T follicular helper cell (primary cell): ENCODE data around the gene CRB1.
"Not testable (repeated sequence)": the region's sequence is repeated elsewhere in the genome, so short reads cannot be mapped to it uniquely, and the experiment has no call there.

Source experiments
- DNase-seq: peaks from one replicate; pipeline ENCODE4 v3.0.0-alpha.2; 2020; ENCODE audit warnings: low read depth

The CRB1 gene

DNA sequence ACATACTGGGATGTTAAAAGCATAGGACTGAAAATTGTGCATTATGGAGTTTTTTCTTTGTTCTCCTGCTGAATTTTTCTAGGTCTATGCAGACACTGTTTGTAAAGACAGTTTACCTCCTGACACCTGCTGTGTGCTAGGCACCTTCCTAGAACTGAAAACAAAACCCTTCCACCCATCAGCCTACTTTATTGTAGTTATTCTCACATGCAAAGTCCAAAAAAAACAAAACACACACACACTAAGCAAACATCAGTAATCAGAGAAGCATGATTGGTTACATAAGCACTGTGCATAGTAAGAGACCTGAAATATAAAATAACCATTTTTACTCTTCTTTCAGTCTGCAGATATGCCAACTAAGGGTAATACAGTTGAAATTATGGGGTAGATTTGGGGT lies 195.1 kb downstream of the CRB1 start:
- DNase-seq: no peak

DNA sequence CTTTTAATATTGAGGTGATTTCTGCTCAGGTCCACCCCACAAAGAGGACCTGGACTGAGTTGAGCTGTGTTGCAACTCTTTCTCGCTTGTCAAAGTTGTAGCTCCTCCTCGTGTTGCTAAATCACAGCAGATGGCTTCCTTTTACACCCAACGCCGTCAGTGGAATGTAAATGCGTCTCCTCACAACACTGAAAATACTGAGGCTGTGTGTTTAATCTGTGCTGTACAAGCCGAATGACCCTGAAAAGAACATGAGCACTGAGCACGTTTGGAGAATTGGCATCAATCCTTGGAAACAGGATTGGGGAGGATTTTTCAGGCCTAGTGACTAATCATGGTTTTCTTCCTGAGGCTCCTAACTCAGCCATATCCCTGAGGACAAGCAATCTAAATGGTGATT lies 196.0 kb downstream of the CRB1 start:
- DNase-seq: no peak

DNA sequence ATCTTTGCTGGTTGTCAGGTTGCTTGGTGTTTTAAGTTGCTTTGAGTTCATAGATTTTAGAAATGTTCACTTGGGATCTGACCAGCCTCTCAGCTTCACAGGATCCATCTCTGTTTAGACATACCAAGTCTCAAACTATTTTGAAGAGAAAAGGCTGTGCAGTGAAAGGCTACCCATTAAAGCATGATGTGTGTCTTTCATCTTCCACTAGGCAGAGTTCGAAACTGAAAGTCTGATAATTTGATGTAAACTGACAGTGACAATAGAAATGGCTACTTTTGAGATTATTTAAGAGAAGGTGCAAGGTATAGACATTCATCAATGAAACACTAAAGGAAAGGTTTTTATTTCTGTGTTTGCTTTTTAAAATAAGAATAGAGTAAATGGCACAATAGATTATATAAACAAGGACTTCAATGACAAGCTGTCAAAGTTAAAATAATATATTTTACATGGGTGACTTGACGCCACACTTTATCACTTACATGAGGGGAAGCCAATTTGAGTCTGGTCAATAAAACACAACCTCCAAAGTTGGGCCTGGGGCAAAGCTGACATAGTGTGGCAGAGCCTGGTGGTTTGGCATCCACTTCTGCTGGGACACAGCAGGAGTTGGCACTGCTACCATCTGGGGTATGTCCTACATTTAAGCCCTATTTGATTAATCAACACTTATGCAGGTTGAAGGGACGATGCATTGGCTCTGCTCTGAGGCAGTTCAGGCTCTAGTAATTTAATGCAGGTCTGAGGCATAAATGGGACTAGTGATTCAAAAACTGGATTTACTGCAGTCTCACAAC lies 197.7 kb downstream of the CRB1 start:
- no peak for DNase-seq

DNA sequence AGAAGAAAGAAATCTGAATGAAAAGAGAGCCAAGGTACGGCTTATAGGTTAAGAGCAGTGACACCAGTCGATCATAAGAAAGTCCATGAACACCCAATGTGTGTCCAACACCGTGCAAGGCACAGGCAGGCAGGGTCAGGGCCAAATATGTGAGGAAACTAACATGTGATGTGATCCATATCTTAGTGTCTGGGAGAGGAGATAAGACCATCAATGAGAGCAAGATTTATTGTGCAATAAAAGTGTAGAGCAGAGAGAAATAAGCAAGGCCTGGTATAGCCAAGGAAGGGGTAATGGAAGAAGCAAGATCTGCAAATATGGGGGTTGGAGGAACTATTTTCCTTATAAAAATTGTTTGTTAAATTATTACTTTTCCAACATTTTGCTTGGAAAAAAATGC lies 198.8 kb downstream of the CRB1 start:
- DNase-seq: no peak

DNA sequence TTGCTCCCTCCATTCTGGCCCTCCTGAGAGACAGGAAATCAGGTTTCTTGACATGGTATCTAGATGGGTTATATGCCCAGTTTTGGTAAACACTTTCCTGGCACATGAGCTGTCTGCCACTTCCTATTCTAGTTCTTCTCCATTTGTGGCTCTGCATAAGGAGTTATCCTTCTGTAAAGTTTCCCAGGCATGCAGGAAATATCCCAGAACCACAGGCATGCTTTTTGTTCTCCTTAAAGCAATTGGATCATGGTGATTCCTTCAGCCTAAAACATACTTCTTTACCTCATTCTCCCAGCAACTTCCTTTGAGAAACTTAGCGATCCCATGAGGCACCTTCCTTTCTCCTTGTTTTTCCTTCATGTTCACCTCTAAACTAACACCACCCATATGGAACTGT lies 199.8 kb downstream of the CRB1 start:
- no peak for DNase-seq

DNA sequence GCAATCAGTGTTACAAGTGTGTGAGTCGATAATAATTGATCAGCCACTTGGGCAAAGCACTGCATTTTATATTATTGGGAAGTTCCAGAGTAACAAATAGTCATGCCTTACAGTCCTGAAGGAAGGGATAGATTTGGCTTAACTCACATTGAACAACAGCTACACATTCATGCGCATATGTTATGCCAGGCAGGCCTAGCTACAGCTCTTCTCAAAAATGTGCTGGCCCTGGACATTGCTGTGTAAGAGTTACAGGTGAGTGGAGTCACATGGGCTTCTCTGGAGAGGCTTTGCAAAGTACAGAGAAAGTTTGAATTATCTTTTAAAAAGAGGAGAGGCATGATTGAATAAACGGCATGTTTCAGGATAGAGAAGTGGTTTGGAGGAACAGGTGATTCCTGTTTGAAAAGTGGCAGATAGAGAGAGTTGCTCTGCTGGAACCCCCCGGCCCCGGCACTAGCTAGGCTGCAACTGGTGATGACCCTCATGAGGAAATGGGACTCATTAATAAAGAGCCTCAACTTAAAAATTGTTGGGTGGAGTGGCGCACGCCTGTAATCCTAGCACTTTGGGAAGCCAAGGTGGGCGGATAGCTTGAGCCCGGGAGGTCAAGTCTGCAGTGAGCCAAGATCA lies 200.6 kb downstream of the CRB1 start:
- DNase-seq: no peak

DNA sequence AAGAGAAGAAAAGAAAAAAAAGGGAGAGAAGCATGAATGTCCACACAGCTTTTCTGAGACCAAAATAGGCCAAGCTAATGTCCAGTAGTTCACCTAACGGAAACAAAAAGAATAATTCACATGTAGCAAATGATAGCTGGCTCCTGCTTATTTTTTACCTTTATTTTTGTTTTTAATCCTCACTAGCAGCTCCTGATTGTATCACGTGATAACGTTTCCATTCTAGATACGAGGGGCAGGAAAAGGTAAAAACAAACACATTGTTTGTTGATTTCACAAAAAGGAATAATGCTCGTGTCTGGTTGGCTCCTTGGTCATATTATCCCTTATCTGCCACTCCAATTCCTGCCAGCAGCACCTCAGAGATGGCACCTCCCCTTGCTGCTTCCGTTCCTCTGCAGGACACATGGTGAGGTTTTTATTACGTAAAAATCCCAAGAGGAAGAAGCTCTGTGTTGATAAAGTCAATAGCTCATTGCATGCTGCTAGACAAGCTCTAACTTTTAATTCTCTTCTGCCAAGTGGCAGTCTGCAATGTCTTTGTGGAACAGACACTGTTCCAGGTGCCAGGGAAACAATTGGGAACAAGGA lies 201.7 kb downstream of the CRB1 start:
- no peak for DNase-seq

DNA sequence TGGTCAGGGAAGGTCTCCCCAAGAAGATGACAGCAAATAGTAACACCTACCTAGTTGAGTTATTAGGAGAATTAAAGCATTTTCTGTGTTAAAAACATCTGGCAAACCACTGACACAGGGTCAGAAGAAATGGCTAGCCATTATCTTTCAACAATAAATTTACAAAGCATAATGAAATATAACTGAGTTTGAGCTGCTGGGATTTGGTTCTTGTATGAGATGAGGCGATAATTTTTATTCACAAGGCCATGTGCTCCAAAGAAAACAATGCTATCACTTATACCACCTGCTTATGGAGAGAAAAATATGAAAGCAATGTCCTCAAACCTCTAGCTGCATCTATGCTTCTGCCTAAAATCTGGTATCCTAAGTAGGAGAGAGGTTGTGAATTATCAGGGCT lies 202.3 kb downstream of the CRB1 start:
- DNase-seq: no peak

DNA sequence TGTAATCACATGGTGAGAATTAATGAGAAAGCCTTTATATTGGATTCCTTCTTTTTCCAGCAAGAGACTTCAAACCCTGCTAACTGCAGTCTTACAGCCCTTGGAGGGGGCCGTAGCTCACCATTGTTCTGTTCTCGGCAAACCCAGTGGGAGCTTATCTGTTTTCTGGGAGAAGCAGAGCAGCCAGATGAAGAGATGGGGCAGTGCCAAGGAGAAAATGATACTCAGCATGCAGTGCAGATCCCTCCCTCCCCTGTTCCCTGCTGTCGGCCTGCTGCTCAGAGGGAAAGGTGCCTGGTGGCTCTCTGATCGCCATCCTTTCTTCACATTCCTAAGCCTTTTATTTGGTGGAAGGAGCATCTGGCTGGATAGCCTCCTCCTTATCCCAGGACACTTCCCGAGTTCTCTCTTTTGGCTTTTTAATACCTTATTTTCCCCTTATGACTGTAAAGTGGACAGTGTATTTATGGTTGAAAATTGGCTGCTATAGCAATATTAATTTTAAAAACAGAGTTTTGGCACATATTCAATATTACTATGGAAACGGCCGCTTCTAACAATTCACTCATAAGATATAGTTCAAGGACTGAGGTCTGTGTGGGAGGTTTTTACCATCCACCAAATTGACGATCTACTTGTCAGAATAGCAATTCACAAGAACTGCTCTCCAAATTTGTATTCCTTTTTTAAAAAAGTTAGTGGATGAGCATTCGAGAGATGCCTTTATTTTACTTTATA lies 203.4 kb downstream of the CRB1 start:
- no peak for DNase-seq

DNA sequence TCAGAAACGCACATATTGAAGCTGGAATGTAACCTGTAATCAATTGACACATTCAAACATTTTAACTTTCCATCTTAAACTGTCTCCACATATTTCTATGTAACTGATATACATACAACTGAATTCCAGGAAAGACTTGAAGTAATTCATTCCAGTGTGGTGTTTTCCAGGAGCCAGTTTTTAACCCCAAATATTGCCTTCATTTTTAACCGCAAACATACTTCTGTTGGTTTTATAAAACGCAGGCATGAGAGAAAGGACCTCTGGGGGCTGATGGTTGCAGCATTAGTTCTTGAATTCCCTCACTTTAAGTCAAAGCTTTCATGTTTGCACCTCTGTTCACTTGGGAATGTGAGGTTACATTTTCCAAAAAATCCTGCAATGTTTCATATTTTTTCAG lies 204.1 kb downstream of the CRB1 start:
- DNase-seq: no peak

DNA sequence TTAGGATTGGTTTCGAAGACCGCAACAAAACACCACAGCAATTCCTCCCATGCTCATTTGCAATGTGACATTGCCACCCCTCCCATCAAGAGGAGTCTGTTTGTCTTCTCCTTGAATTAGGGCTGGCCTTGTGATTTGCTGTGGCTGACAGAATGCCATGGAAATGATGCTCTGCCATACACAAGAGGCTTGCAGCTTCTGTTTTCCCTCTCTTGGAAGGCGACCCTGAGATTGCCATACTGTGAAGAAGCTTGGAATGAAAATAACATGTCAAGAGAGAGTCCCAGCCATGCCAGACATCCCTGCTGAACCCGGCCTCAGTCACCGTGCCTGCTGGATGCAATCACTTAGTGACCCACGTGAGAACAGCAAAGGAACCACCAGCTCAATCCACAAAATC lies 212.4 kb downstream of the CRB1 start:
- DNase-seq: no peak

DNA sequence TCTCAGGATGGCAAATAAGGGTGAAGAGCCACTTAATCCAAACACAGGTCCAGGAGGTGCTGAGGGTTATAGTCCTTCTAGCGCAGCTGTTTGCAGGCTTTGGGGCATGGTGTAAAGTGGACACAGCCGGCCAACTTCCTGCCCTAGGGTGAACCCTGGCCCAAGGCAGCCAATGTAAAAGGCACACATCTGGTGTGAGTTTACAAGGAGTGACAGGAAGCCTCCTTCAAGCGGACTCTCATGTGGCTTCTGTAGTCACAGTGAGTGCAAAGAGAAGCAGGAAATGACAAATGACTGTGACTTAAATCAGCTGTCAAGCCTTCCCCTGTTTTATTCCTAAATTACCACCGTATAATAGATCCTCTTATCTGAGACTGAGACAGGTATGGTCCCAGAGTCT lies 213.0 kb downstream of the CRB1 start:
- DNase-seq: no peak

DNA sequence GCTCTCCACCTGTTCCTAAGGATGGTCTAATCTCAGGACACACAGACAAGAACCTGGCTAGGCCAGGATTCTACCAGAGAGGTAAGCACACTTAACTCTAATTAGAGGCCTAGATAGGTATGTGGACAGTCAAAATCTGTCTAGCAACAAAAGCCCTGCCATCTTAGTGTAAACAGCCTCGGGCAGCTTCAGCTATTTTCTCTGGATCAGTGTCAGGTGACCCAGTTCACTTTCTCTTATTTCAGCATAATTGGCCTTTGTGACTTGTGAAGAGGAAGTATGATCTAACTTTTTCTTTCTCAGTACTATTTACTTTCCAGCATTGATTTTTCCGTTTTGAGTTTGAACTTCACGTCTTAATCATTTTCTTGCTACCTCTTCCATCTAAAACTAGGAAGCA lies 217.7 kb downstream of the CRB1 start:
- DNase-seq: no peak

DNA sequence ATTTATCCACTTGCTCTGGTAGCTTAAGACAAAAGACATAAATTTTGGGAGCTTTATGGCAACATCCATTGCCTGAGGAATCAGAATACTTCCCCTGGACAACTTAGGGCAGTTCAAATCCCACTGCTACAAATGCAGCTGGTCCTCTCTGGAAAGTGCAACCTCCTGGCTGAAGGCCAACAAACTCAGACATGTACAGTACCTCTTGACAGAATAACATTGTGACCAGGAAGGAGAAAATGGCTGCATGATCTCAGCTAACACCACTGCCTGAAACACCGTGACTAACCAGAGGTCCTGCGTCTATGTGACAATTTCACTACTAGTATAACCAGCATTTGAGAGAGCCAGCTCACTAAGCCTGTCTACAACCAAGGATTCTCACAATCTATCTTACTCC lies 218.9 kb downstream of the CRB1 start:
- DNase-seq: no peak

DNA sequence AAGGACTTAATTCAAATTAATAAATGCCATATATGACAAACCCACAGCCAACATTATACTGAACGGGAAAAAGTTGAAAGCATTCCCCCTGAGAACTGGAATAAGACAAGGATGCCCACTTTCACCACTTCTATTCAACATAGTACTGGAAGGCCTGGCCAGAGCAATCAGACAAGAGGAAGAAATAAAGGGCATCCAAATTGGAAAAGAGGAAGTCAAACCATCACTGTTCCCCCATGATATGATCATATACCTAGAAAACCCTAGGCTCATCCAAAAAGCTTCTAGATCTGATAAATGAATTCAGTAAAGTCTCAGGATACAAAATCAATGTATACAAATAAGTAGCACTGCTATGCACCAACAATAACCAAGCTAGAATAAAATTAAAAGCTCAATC lies 223.5 kb downstream of the CRB1 start:
- not testable (repeated sequence) for DNase-seq

DNA sequence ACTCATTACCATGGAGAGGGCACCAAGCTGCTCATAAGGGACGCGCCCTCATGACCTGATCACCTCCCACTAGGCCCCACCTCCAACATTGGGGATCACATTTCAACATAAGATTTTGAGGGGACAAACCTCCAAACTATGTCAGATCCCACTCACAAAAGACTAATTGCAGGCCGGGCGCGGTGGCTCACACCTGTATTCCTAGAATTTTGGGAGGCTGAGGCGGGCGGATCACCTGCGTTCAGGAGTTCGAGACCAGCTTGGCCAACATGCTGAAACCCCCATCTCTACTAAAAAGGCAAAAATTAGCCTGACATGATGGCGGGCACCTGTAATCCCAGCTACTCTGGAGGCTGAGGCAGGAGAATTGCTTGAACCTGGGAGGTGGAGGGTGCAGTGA lies 228.7 kb downstream of the CRB1 start:
- DNase-seq: no peak

DNA sequence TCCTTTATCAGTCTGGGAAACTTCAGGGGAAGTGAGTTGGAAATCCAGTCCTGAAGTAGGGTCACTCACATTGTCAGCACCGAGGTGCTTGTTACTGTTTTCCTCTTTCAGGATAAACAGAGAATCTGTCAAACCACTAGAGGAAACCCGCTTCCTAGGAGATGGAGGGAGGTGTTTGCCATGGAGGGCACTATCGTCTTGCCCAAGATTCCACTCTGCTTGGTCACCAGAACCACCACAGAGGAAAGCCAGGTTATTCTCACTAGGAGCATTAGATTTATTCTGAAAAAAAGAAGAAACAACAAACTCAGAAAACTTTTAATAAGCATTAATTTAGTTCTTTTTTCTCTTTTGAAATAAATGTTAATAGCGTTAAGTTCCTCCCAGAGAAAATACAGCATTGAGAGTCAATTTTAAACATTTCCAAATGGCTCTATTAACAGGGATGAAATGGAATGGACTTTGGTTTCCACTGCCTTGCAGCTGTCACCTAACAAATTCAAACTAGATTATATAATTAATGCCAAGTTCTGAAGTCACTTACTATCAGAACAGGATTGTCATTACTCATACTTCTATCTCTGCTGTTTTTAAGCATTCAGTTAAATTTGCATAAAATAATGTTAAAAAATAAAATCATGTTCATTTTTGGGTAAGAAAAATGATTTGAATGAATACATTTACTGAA lies 242.8 kb downstream of the CRB1 start:
- DNase-seq: no peak

DNA sequence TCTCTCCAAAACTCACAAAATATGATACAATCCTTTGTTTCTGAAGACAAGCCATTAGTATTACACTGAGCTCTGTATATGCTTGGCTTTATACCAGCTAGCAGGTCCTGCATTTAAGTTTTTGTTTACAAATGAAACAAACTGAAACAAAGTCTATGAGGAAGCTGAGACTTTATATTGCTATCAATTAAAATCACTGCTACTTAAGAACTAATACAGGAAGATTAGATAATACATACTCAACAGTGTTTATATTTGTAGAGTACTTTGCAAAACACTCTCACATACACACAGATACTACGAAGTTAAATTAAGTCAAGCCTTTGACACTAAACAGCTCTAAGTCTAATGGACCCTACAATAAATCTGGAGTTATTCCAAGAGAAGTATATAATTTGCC lies 247.4 kb downstream of the CRB1 start:
- DNase-seq: no peak

DNA sequence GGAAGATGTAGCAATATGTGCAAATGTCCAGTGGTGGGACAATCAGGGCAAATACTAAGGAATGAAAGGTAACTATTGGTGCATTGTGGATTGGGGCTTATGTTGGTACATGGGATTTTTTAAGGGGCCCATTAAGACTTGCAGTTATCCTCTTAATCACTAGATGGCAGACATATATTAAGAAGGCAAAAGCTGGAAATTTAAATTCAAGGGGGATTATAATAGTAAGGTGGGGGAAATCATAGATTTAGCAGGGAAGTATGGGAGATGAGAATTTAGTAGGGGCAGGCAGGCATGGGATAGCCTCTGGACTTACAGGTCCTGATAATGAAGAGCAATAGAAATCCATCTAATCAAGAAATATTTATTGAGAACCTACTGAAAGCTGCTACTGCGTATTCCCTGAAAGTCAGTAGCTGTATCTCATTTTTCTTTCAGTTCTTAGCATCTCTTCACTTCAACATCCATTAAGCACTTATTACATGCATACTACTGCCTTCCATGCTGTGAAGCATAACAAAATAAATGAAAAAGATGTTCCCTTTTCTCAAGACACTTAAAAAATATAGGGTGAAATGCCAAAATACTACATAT lies 251.8 kb downstream of the CRB1 start:
- no peak for DNase-seq

DNA sequence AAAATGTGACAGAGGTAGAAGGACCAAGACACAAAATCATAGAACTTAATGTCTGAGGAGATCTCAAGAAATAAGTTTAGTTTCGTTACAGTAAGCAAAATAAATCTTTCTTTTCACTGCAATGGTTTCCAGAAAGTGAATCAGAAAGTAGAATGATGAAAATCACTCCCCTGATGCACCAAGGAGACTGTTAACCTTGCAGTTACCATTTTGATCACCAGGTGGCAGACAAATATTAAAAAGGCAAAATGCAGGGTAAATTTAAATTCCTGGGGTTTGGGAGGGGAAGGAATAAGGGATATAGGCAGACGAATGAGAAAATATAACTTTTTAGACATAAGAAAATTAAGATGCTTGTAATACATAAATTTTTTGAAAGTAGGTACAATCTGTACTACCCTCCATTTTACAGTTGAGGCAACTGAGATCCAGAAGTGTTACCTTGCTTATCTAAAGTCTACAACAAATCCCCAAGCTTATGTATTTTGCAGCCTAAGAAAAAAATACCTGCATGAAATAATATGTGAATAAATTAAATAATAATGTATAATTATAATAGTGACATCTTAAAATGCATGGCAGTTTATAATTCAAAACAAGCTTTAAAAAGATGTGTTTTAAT lies 253.2 kb downstream of the CRB1 start:
- DNase-seq: no peak

DNA sequence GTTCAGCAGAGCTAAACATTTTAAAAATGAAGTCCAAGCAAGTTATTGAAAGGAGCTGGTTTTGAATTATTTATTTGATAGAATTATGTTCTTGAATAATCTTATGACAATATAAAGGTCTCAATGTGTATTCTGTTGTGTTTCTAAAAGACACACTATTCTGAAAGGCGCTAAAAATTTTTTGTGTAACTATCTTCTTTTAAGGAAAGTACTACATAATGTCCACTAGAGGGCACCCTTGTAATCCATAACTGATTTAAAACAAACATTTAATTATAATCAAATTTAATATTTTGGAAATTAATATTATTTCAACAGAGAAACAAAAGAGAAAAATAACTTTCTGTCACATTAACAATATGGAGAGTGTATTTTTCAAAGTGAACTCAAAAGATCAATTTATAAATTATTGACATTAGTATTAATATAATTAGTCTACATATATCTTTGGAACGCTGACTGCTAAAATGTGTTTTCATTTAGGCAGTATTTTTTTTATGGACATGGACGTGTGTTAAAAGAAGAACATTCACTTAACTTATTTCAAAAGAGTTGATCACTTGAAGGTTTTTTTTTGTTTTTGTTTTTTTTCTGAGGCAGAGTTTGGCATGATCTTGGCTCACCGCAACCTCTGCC lies 258.8 kb downstream of the CRB1 start:
- DNase-seq: no peak
